Neutrophil (primary cell): ENCODE data around the gene ZMAT1.
A peak's percentile ranks its signal among the peaks of the same experiment; 100 is the strongest.
"Not testable (repeated sequence)": the region's sequence is repeated elsewhere in the genome, so short reads cannot be mapped to it uniquely, and the experiment has no call there.

Source experiments
- H3K27ac ChIP-seq: fragments of 200-600 bp; sonication (generic); 2 replicates; pipeline ENCODE4 v1.5.1; 2016; ENCODE audit warnings: mild to moderate bottlenecking, moderate library complexity
- H3K27me3 ChIP-seq: fragments of 200-600 bp; sonication (generic); 2 replicates; pipeline ENCODE4 v1.6.0; 2016; ENCODE audit warnings: mild to moderate bottlenecking
- H3K36me3 ChIP-seq: fragments of 200-600 bp; sonication (generic); 2 replicates; pipeline ENCODE4 v1.5.1; 2017
- H3K4me1 ChIP-seq, 2 experiments: fragments of 200-600 bp in 1 of 2; sonication (generic) in 1 of 2; 1 replicate in 1 of 2; 2 replicates in 1 of 2; pipeline versions ENCODE4 v1.5.1 to v1.6.1; 2013 to 2016; ENCODE audit warnings: low read depth in 1 of 2, low read length in 1 of 2, mild to moderate bottlenecking in 1 of 2, moderate library complexity in 1 of 2; ENCODE audit not compliant: control insufficient read depth in 1 of 2, insufficient read depth in 1 of 2
- H3K4me3 ChIP-seq, 2 experiments: fragments of 200-600 bp in 1 of 2; sonication (generic) in 1 of 2; 1 replicate in 1 of 2; 2 replicates in 1 of 2; pipeline ENCODE4 v1.5.1; 2013 to 2016; ENCODE audit warnings: low read depth in 1 of 2, low read length in 1 of 2, mild to moderate bottlenecking in 1 of 2, moderate library complexity in 1 of 2
- H3K9me3 ChIP-seq: fragments of 200-600 bp; sonication (generic); 2 replicates; pipeline ENCODE4 v1.5.1; 2016
- TF ChIP-seq, protein P1 (sequence below): fragments of 200-600 bp; sonication (generic); IDR thresholded peaks from 2 replicates; pipeline ENCODE4 v1.5.1; 2016; ENCODE audit warnings: antibody characterized with exemption

Gene ZMAT1

DNA sequence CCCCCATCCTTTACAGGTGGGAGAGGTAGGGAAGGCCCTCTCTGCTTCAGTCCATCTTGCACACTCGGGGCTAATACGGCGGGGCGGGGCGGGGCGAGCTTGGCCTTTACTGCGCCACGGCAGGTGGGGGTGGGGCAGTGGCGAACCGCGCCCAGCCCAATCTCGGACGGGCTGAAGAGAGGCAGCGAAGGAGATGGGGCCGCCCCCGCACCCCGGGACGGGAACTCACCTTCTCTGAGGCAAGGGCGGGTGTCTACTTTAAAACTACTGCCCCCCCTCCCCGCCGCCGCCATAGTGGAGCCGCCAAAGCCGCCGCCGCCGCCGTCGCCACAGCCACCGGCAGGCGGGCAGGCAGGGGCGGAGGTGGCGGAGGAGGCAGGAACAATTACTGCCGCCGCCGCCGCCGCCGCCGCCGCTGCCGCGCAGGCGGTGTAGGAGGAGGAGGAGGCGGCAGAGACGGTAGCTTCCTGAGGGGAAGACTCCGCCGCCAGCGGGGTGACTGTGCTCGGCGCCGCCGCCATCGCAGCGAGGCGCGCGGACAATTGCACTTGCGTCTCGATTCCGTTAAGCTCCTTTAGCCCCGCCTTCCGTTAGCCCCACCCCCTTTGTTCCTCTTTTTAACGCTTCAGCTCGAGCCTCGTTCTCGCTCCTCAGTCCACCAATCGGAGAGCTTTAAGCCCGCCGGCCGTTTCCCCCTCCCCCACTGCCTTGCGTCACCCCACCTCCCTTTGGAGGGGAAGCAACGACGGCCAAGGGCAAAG lies at the start of gene ZMAT1:
TSS of gene ZMAT1 (minus strand) at position 540 of the 761 bp plus-strand sequence. CDS start at position 521, 19 bp downstream.
- H3K36me3 ChIP-seq: no peaks in the 10 kb centered on the region
- H3K27ac ChIP-seq: peak within 1 kb of the TSS; percentile 93
- H3K4me1 ChIP-seq: peaks cover 6 to 8% of the 10 kb centered on the region in 2 experiments
- H3K9me3 ChIP-seq: no peaks in the 10 kb centered on the region
- TF ChIP-seq, protein P1, sequence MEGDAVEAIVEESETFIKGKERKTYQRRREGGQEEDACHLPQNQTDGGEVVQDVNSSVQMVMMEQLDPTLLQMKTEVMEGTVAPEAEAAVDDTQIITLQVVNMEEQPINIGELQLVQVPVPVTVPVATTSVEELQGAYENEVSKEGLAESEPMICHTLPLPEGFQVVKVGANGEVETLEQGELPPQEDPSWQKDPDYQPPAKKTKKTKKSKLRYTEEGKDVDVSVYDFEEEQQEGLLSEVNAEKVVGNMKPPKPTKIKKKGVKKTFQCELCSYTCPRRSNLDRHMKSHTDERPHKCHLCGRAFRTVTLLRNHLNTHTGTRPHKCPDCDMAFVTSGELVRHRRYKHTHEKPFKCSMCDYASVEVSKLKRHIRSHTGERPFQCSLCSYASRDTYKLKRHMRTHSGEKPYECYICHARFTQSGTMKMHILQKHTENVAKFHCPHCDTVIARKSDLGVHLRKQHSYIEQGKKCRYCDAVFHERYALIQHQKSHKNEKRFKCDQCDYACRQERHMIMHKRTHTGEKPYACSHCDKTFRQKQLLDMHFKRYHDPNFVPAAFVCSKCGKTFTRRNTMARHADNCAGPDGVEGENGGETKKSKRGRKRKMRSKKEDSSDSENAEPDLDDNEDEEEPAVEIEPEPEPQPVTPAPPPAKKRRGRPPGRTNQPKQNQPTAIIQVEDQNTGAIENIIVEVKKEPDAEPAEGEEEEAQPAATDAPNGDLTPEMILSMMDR: peak; percentile 45
- peak within 1 kb of the TSS; percentile 55 to 65 for H3K4me3 ChIP-seq
- no peaks in the 10 kb centered on the region for H3K27me3 ChIP-seq

DNA sequence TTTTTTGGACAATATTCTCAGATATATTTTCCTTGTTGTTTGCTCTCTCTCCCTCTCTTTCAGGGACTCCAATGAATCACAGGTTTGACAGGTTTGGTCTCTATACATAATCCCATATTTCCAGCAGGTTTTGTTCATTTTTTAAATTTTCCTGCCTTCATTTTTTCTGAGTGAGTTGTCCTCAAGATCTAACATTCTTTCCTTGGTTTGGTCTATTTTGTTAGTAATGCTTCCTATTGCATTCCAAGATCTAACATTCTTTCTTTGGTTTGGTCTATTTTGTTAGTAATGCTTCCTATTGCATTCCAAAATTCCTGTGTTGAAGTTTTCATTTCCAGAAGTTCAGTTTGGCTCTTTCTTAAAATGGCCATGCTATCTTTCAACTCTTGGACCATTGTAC lies 45.3 kb upstream of the ZMAT1 start:
- TF ChIP-seq, protein P1: no peak
- H3K4me1 ChIP-seq: no peaks in the 10 kb centered on the region
- no peaks in the 10 kb centered on the region for H3K9me3 ChIP-seq
- no peak overlapping the region for H3K27ac ChIP-seq
- H3K27me3 ChIP-seq: no peaks in the 10 kb centered on the region
- H3K4me3 ChIP-seq: no peak overlapping the region
- no peaks in the 10 kb centered on the region for H3K36me3 ChIP-seq

DNA sequence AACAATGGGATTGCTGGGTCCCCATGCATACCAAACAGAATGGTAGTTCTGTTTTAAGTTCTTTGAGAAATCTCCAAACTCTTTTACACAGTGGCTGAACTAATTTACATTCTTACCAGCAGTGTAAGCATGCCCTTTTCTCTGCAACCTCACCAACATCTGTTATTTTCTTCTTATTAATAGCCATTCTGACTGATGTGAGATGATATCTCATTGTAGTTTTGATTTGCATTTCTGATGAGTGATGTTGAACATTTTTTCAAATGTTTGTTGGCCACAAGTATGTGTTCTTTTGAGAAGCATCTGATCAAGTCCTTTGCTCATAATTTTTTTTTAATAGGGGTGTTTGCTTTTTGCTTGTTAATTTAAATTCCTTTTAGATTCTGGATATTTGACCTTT lies 41.2 kb upstream of the ZMAT1 start:
- Histone ChIP-seq H3K27ac (no peak overlapping the region), H3K4me3 (no peak overlapping the region), H3K27me3 (no peaks in the 10 kb centered on the region), H3K36me3 (no peaks in the 10 kb centered on the region), H3K9me3 (no peaks in the 10 kb centered on the region), H3K4me1 (no peaks in the 10 kb centered on the region)
- TF ChIP-seq, protein P1: no peak

DNA sequence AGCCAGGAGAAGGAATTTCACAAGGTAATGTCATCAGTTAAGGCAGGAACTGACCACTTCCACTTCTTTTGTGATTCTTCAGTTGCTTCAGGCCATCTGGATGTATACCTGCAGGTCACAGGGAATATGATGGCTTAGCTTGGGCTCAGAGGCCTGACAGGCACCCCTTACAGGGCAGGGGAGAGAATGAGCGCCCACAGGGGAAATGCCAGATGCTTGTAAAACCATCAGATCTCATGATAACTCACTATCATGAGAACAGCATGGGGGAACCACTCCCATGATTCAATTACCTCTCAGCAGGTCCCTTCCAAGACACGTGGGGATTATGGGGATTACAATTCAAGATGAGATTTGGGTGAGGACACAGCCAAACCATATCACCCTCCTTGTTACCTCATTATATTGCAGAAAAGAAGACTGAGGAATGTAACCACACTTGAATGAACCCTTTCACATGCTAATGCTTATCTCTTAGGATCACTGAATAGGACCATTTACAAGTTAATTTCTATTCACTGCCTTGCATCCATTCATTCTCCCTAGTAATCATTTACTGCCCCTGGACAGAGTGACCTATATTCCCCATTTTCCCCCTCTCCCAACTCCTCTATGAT lies 33.2 kb upstream of the ZMAT1 start:
- H3K27me3 ChIP-seq, H3K4me1 ChIP-seq, H3K9me3 ChIP-seq, H3K27ac ChIP-seq, H3K4me3 ChIP-seq, H3K36me3 ChIP-seq: not testable (repeated sequence)

DNA sequence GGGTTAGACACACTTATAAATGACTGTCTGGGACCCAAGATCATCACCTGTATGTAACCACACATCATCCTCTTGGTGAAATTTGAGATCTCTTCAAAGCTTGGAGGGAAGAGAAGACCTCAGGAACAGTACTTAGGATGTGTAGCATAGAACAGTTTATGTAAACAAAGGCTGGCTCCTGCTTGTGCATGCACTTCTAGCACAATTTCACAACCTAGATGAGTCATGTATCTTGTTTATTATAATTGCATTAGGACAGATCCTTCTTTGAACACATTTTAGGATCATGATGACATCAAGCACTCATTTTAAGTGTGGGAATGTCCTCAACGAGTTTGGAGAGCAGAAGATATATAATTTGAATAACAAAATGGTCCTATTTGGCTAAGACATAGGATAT lies 26.3 kb upstream of the ZMAT1 start:
- Histone ChIP-seq H3K27ac (no peak overlapping the region), H3K9me3 (no peaks in the 10 kb centered on the region), H3K36me3 (no peaks in the 10 kb centered on the region), H3K4me1 (no peaks in the 10 kb centered on the region), H3K27me3 (no peaks in the 10 kb centered on the region), H3K4me3 (no peak overlapping the region)
- TF ChIP-seq, protein P1: no peak

DNA sequence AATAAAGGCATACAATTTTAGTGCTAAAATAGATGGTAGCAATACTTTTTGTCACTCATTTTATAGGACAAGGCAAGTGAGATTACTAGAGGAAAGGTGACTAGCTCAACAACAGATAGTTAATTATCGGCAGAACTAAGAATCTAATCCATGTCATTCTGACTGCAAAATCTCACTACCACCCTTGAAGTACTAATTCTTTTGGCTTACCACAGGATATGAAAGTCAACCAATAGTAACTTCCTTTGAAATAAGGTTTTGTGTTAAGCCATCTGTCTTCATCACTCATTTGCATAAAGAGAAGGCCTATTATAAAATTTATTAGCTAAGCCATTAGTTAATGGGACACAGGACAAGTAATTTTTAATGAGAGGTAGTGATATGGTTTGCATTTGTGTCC lies 25.3 kb upstream of the ZMAT1 start:
- no peaks in the 10 kb centered on the region for H3K9me3 ChIP-seq
- H3K36me3 ChIP-seq: no peaks in the 10 kb centered on the region
- no peak overlapping the region for H3K4me3 ChIP-seq
- H3K27me3 ChIP-seq: no peaks in the 10 kb centered on the region
- TF ChIP-seq, protein P1: no peak
- no peaks in the 10 kb centered on the region for H3K4me1 ChIP-seq
- no peak overlapping the region for H3K27ac ChIP-seq
